Effector memory CD4-positive, alpha-beta T cell (primary cell): ENCODE data around the gene TOE1.

ENCODE experiments used
- DNase-seq, 3 donors: peaks; one replicate each; pipeline ENCODE4 v3.0.0-alpha.2; 2020
- H3K27ac ChIP-seq: 2 replicates; pipeline ENCODE4 v1.7.0; 2013; ENCODE audit warnings: mild to moderate bottlenecking, low read length, moderate library complexity; ENCODE audit not compliant: insufficient read depth, poor library complexity, severe bottlenecking
- H3K27me3 ChIP-seq: replicated peaks from 2 replicates; pipeline ENCODE4 v1.7.0; 2013; ENCODE audit warnings: mild to moderate bottlenecking, low read length; ENCODE audit not compliant: insufficient read depth, control insufficient read depth, poor library complexity, severe bottlenecking
- H3K36me3 ChIP-seq: 2 replicates; pipeline ENCODE4 v1.7.0; 2013; ENCODE audit warnings: mild to moderate bottlenecking, low read length, moderate library complexity; ENCODE audit not compliant: control insufficient read depth, insufficient read depth
- H3K4me1 ChIP-seq: 2 replicates; pipeline ENCODE4 v1.7.0; 2013; ENCODE audit warnings: low read length, mild to moderate bottlenecking; ENCODE audit not compliant: control insufficient read depth, insufficient read depth, poor library complexity, severe bottlenecking
- H3K4me3 ChIP-seq: 2 replicates; pipeline ENCODE4 v1.7.0; 2013; ENCODE audit warnings: low read length, low read depth, mild to moderate bottlenecking; ENCODE audit not compliant: insufficient read depth, poor library complexity, severe bottlenecking
- H3K9me3 ChIP-seq: 2 replicates; pipeline ENCODE4 v1.7.0; 2013; ENCODE audit warnings: mild to moderate bottlenecking, low read length, moderate library complexity; ENCODE audit not compliant: control insufficient read depth

The TOE1 gene

GRCh38 chr1:45337630-45338325 is 2.2 kb upstream of the TOE1 start:
- Histone ChIP-seq H3K27ac (no peak overlapping the region), H3K9me3 (no peaks in the 10 kb centered on the region), H3K4me1 (peaks cover 16% of the 10 kb centered on the region), H3K27me3 (no peaks in the 10 kb centered on the region), H3K4me3 (no peak overlapping the region), H3K36me3 (peaks cover 26% of the 10 kb centered on the region)
- no peak for DNase-seq

- peak in 1 of 3 donors; percentile 6 for DNase-seq
- Histone ChIP-seq H3K27me3 (no peaks in the 10 kb centered on the region), H3K4me3 (peak overlapping the region; percentile 80), H3K27ac (peak overlapping the region; percentile 99), H3K4me1 (peaks cover 16% of the 10 kb centered on the region), H3K9me3 (no peaks in the 10 kb centered on the region), H3K36me3 (peaks cover 32% of the 10 kb centered on the region)
These were observed 971 bp downstream of the TOE1 start for GRCh38 chr1:45340816-45341466.

GRCh38 chr1:45344499-45344898 is 4.5 kb downstream of the TOE1 start:
- Histone ChIP-seq H3K27me3 (no peaks in the 10 kb centered on the region), H3K9me3 (no peaks in the 10 kb centered on the region), H3K27ac (no peak overlapping the region), H3K4me1 (peaks cover 16% of the 10 kb centered on the region), H3K4me3 (no peak overlapping the region), H3K36me3 (peaks cover 32% of the 10 kb centered on the region)
- DNase-seq, result no peak

GRCh38 chr1:45345014-45345413 is 5.0 kb downstream of the TOE1 start:
- DNase-seq, result no peak
- Histone ChIP-seq H3K27me3 (no peaks in the 10 kb centered on the region), H3K27ac (no peak overlapping the region), H3K9me3 (no peaks in the 10 kb centered on the region), H3K4me1 (peaks cover 16% of the 10 kb centered on the region), H3K36me3 (peaks cover 32% of the 10 kb centered on the region), H3K4me3 (no peak overlapping the region)

- no peak for DNase-seq
- peaks cover 6% of the 10 kb centered on the region for H3K4me1 ChIP-seq
- peaks cover 32% of the 10 kb centered on the region for H3K36me3 ChIP-seq
- H3K27me3 ChIP-seq, result no peaks in the 10 kb centered on the region
- no peak overlapping the region for H3K4me3 ChIP-seq
- H3K27ac ChIP-seq, result no peak overlapping the region
- no peaks in the 10 kb centered on the region for H3K9me3 ChIP-seq
These were observed 6.5 kb downstream of the TOE1 start for GRCh38 chr1:45346473-45346872.

- peaks cover 22% of the 10 kb centered on the region for H3K36me3 ChIP-seq
- no peaks in the 10 kb centered on the region for H3K4me1 ChIP-seq
- no peak for DNase-seq
- H3K27ac ChIP-seq, result no peak overlapping the region
- no peaks in the 10 kb centered on the region for H3K27me3 ChIP-seq
- H3K9me3 ChIP-seq, result no peaks in the 10 kb centered on the region
- no peak overlapping the region for H3K4me3 ChIP-seq
These were observed 8.1 kb downstream of the TOE1 start for GRCh38 chr1:45348020-45348419.

GRCh38 chr1:45348609-45348965 is 8.6 kb downstream of the TOE1 start:
- Histone ChIP-seq H3K27ac (no peak overlapping the region), H3K9me3 (no peaks in the 10 kb centered on the region), H3K36me3 (peaks cover 16% of the 10 kb centered on the region), H3K4me1 (no peaks in the 10 kb centered on the region), H3K4me3 (no peak overlapping the region), H3K27me3 (no peaks in the 10 kb centered on the region)
- DNase-seq, result no peak

- Histone ChIP-seq H3K27me3 (no peaks in the 10 kb centered on the region), H3K27ac (no peak overlapping the region), H3K4me3 (no peak overlapping the region), H3K36me3 (peaks cover 10% of the 10 kb centered on the region), H3K9me3 (no peaks in the 10 kb centered on the region), H3K4me1 (no peaks in the 10 kb centered on the region)
- DNase-seq, result no peak
These were observed 9.2 kb downstream of the TOE1 start for GRCh38 chr1:45348966-45349677.

GRCh38 chr1:45351508-45351907 is 11.5 kb downstream of the TOE1 start:
- no peak overlapping the region for H3K27ac ChIP-seq
- H3K4me3 ChIP-seq, result no peak overlapping the region
- DNase-seq, result no peak
- H3K36me3 ChIP-seq, result no peaks in the 10 kb centered on the region
- H3K4me1 ChIP-seq, result no peaks in the 10 kb centered on the region
- no peaks in the 10 kb centered on the region for H3K27me3 ChIP-seq
- no peaks in the 10 kb centered on the region for H3K9me3 ChIP-seq

- H3K9me3 ChIP-seq, result no peaks in the 10 kb centered on the region
- H3K27me3 ChIP-seq, result no peaks in the 10 kb centered on the region
- H3K36me3 ChIP-seq, result no peaks in the 10 kb centered on the region
- H3K27ac ChIP-seq, result no peak overlapping the region
- H3K4me1 ChIP-seq, result no peaks in the 10 kb centered on the region
- no peak overlapping the region for H3K4me3 ChIP-seq
- DNase-seq, result no peak
These were observed 13.7 kb downstream of the TOE1 start for GRCh38 chr1:45353685-45354084.
